T-helper 17 cell (primary cell): ENCODE data around the gene EIF3L. TPM values are rescaled to one million over a fixed set of nuclear protein-coding genes. Genes with fewer than 3 reads are reported as not detected.

ENCODE experiments used
- ATAC-seq: fragments of 150-1000 bp; cut with Tn5 transposase; 2 replicates; pipeline ENCODE4 v1.10.0; 2021; ENCODE audit warnings: mild to moderate bottlenecking, moderate library complexity
- DNase-seq, 3 donors: peaks; one replicate each; pipeline versions ENCODE4 v3.0.0 to v3.0.0-alpha.2; 2020 to 2021
- H3K9me3 ChIP-seq: one replicate; pipeline ENCODE4 v1.7.0; 2013; ENCODE audit warnings: low read length, mild to moderate bottlenecking; ENCODE audit not compliant: control insufficient read depth, poor library complexity, severe bottlenecking
- H3K27ac Mint-ChIP-seq: one replicate; pipeline ENCODE4 v1.8.0; 2022; ENCODE audit warnings: mild to moderate bottlenecking, moderate library complexity, mixed read lengths
- H3K27me3 Mint-ChIP-seq: one replicate; pipeline ENCODE4 v1.8.0; 2022; ENCODE audit warnings: mixed read lengths
- H3K36me3 Mint-ChIP-seq: one replicate; pipeline ENCODE4 v1.8.0; 2022; ENCODE audit warnings: low read depth, mixed read lengths
- H3K4me1 Mint-ChIP-seq: one replicate; pipeline ENCODE4 v1.8.0; 2022; ENCODE audit warnings: mild to moderate bottlenecking, mixed read lengths
- H3K4me3 Mint-ChIP-seq: one replicate; pipeline ENCODE4 v1.8.0; 2022; ENCODE audit warnings: mild to moderate bottlenecking, moderate library complexity, mixed read lengths
- total RNA-seq, 4 donors: library from RNA in 2 of 4; stranded (reverse) in 2 of 4; gene quantifications; one replicate each; pipeline ENCODE4 v1.2.3 and lab custom pipeline; 2022 to 2026

EIF3L gene
- total RNA-seq, 2 donors from 2014 or later, result 517 to 546 TPM

DNA sequence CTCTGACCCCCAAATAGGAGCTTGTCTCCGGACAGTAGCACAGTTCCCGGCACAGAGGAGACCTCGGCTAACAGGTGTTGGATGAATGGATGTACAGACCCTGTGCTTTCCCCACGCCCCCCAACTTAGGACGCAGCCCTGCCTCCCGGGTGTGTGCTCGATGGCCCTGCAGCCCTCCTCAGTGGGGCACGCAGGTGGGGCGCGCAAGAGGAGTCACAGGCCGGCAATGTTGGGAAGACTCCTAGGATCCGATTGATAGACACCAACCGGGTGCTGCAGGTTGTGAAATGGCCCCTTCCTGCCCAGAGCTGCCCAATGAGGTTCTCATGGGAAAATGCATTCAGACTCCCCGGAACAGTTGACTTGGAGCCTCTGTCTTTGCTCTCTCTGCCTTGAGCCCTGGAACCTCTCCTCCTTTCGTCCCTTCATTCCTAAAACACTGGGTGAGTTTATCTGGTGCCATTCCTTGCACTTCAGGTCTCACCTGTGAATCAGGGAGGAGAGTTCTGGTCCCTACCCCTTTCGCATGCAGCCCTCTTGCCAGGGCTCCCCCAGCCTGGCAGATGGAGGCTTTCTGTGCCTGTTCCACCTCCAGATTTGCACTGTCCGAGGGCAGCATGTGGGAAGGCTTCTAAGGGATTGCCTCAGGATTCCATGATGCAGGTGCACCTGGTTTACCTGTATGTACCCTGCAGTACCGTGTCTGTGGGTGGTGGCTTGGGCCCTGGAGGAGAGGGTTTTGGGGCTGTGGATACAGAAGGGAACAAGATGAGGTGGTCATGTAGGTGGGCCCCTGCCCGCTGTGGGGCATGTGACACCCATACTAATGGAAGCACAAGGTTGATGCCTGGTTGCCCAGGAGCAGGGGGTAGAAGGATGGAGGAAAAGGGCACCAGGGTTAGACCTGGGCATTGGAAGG lies 58.1 kb downstream of the EIF3L start:
- no peaks in the 10 kb centered on the region for H3K9me3 ChIP-seq
- Mint-ChIP-seq H3K27ac (peak overlapping the region; percentile 80), H3K4me1 (peaks cover 32% of the 10 kb centered on the region), H3K36me3 (no peaks in the 10 kb centered on the region), H3K27me3 (no peaks in the 10 kb centered on the region), H3K4me3 (peak overlapping the region; percentile 86)
- DNase-seq, result no peak
- ATAC-seq, result no peak

DNA sequence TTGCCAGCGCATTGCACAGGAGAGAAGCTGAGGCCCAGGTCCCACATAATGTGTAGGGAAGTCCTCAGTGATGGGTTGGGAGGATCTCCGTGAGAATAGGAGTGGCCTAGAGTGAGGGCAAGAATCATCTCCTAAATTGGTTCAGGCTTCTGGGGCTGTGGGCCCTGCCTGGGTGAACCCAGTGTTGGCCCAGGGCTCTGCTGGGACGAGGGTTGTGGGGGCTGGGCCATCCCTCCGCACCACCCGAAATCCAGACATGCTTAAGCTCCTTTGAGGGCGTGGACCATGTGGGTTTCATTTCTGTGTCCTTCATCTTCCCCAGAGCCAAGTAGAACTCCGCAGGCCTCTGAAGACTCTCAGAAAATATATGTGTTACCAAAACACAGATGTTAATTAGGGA lies 60.5 kb downstream of the EIF3L start:
- no peaks in the 10 kb centered on the region for H3K9me3 ChIP-seq
- Mint-ChIP-seq H3K36me3 (no peaks in the 10 kb centered on the region), H3K4me3 (no peak overlapping the region), H3K27ac (peak overlapping the region; percentile 21), H3K27me3 (no peaks in the 10 kb centered on the region), H3K4me1 (peaks cover 33% of the 10 kb centered on the region)
- no peak for DNase-seq
- ATAC-seq, result no peak

DNA sequence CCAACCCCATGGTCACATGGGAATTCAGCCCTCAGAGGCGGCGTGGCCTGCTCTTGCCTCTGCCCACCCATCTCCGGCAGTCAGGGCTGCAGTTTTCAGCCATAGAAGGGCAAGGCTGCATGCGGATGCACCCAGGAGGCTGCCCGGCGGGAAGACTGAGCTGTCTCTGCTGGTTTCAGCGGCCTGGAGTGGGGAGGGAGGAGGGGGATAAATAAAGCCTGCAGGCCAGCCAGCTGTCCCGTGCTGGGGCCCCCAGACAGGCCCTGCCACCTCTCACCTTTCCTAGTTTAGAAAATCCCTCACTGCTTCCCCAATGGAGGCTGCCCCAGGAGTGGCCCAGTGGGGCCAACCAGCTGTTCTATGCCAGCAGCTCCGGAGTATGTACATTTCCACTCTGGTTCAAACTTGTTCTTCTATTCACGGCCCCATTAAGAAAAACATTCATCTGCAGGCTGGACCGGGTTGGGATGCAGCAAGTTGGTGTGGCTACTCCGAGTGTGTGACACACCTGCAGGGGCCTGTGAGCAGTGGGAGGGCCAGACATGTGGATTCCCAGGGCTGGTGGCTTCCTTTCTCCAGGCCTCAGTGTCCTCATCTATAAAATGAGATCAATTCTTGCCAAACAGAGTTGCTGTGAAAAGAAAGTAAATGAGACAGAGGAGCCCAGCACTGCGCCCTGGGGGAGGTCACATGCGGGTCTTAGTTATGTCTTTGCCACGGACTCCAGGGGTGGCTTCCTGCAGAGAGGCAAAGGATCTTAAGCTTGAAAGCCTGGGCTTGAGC lies 61.9 kb downstream of the EIF3L start:
- Mint-ChIP-seq H3K4me1 (peaks cover 28% of the 10 kb centered on the region), H3K27me3 (no peaks in the 10 kb centered on the region), H3K36me3 (no peaks in the 10 kb centered on the region), H3K4me3 (no peak overlapping the region), H3K27ac (no peak overlapping the region)
- no peak for ATAC-seq
- DNase-seq, result no peak
- no peaks in the 10 kb centered on the region for H3K9me3 ChIP-seq

DNA sequence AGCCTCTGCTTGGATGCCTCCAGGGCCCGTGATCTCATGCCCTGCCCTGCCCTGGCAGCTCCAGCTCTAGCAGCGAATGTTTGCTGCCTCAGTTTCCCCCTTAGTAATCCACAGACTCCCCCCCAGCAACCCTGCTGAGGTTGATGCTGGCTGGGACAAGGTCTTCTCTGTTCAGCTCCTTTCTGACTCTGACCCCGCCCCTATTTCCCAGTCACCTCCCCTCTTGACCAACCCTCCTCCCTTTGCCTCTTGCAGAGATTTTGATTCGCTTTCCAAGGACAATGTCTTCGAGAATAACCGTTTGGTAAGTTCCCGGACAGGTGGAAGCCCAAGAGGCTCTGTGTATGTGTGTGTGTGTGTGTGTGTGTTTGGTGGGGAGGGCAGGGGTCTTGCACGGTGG lies 62.5 kb downstream of the EIF3L start:
- ATAC-seq (no peak), DNase-seq (no peak)
- Mint-ChIP-seq H3K27me3 (no peaks in the 10 kb centered on the region), H3K27ac (no peak overlapping the region), H3K4me1 (peaks cover 28% of the 10 kb centered on the region), H3K36me3 (no peaks in the 10 kb centered on the region), H3K4me3 (no peak overlapping the region)
- no peaks in the 10 kb centered on the region for H3K9me3 ChIP-seq

DNA sequence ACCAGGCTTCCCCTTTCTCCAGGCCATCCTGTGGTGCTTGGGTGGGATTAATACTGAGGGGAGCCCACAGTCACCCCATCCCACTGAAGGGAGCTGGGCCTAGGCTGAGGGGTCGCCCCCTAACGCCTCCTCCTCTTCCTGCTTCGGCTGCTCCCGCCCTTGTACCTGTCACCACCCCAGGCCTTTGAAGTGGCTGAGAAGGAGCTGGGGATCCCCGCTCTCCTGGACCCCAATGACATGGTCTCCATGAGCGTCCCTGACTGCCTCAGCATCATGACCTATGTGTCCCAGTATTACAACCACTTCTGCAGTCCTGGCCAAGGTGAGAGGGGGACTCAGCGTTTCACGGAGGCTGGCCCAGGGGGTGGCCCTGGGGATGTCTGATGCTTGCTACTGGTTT lies 63.0 kb downstream of the EIF3L start:
- no peaks in the 10 kb centered on the region for H3K36me3 Mint-ChIP-seq
- H3K4me3 Mint-ChIP-seq, result no peak overlapping the region
- peaks cover 25% of the 10 kb centered on the region for H3K4me1 Mint-ChIP-seq
- ATAC-seq (peak; percentile 55), DNase-seq (no peak)
- no peaks in the 10 kb centered on the region for H3K27me3 Mint-ChIP-seq
- H3K27ac Mint-ChIP-seq, result no peak overlapping the region
- H3K9me3 ChIP-seq, result no peaks in the 10 kb centered on the region

DNA sequence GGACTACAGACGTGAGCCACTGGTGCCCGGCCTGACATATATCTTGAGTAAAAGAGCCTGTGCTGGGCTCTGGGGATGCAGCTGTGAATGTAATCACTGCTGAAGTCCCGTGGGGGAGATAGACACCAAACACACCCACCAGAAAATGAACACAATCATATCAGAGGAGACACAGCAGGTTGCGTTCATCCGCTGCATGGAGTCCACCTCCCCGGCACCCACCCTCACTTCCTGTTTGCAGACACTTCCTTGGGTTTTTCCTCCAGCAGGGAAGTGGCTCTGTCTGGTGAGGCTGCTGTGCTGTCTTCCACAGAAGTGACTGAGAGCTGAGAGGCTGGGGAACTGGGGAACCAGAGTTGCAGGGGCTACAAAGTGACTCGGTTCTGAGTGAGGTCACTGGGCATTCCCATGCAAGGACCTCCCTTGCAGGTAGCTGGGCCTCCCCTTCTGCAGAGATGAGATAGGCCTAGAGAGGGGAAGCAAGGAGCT lies 64.1 kb downstream of the EIF3L start:
- DNase-seq, result no peak
- H3K27ac Mint-ChIP-seq, result no peak overlapping the region
- no peaks in the 10 kb centered on the region for H3K9me3 ChIP-seq
- ATAC-seq, result no peak
- no peaks in the 10 kb centered on the region for H3K36me3 Mint-ChIP-seq
- H3K4me1 Mint-ChIP-seq, result peaks cover 17% of the 10 kb centered on the region
- H3K4me3 Mint-ChIP-seq, result no peak overlapping the region
- H3K27me3 Mint-ChIP-seq, result no peaks in the 10 kb centered on the region

DNA sequence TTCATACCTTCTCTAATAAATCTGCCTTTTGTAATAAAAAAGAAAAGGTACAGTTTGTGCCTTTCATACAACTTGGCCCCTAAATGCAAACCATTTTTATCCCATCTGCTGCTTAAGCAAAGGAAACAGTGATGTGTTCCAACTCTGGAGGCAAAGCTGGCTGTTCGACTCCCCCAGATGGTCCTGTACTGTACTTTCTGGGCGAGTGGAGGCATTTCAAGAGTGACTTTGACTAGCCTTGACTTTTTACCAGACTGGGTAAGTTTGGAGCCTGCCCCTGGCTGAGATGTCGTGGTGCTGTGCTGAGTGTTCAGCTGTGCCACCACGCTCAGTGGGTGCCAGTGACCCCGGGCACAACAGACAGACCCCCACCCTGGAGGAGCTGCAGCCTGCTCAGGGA lies 67.1 kb downstream of the EIF3L start:
- no peak for DNase-seq
- peaks cover 10% of the 10 kb centered on the region for H3K4me1 Mint-ChIP-seq
- no peak overlapping the region for H3K4me3 Mint-ChIP-seq
- H3K9me3 ChIP-seq, result no peaks in the 10 kb centered on the region
- H3K36me3 Mint-ChIP-seq, result no peaks in the 10 kb centered on the region
- ATAC-seq, result no peak
- no peak overlapping the region for H3K27ac Mint-ChIP-seq
- H3K27me3 Mint-ChIP-seq, result no peaks in the 10 kb centered on the region

DNA sequence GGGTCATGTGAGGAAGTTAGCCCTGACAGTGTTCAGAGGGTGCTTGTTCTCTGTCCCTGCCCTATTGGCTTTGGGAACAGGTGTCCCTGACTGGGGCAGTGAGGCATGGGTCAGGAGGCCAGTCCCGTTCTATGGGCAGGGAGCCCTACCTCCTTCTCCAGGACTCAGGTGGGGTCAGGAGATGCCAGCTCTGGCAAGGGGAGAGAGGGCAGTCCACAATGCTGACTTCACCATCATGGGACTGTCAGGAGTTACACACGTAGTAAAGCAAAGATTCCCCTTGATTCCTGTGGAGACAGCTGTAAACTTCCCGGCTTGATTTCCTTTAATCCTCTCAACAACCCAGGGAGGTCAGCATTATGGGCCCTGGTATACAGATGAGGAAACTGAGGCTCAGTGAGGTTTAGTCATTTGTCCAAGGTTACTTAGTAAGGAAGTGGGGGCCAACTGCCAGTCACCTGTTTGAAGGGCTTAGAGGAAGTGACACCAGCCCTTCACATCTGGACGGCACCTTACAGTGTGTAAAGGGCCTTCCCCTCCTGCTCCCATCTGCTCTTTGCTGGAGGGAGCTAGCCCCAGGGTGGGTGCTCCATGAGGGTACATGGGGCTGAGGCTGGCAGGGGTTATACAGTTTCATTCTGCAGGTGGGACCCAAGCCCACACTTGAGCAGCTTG lies 68.8 kb downstream of the EIF3L start:
- peaks cover 3% of the 10 kb centered on the region for H3K4me1 Mint-ChIP-seq
- DNase-seq (no peak), ATAC-seq (no peak)
- H3K27me3 Mint-ChIP-seq, result no peaks in the 10 kb centered on the region
- no peak overlapping the region for H3K4me3 Mint-ChIP-seq
- H3K36me3 Mint-ChIP-seq, result no peaks in the 10 kb centered on the region
- no peak overlapping the region for H3K27ac Mint-ChIP-seq
- H3K9me3 ChIP-seq, result no peaks in the 10 kb centered on the region

DNA sequence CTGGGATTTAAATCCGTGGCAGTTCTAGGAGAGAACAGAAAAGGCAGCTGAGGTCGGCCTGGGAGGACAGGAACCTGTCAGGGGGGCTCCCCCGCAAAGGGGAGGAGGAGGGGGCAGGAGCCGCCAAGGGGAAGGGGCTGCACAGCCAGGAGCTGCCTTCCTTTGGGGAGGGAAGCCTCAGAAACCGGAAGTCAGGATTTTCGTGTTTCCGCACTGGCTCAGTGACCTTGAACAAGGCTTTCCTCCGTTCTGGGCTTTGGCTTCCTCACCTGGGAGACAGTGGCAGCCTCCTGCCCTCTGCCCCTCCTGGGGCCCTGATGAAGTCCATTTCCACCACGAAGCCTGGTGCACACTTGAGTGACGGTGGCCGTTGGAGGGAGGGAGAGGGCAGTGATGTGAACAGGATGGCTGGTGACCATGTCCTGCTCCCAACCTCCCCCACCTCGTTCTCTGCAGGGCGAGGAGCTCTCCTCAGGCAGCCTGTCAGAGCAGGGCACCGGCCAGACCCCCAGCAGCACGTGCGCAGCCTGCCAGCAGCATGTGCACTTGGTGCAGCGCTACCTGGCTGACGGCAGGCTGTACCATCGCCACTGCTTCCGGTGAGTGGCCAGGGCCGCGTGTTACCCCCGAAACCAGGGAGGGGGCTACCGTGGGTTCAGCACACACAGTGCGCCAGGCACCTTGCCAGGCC lies 69.5 kb downstream of the EIF3L start:
- peaks cover 3% of the 10 kb centered on the region for H3K4me1 Mint-ChIP-seq
- DNase-seq (no peak), ATAC-seq (no peak)
- no peaks in the 10 kb centered on the region for H3K27me3 Mint-ChIP-seq
- no peaks in the 10 kb centered on the region for H3K36me3 Mint-ChIP-seq
- no peak overlapping the region for H3K4me3 Mint-ChIP-seq
- H3K27ac Mint-ChIP-seq, result no peak overlapping the region
- no peaks in the 10 kb centered on the region for H3K9me3 ChIP-seq

DNA sequence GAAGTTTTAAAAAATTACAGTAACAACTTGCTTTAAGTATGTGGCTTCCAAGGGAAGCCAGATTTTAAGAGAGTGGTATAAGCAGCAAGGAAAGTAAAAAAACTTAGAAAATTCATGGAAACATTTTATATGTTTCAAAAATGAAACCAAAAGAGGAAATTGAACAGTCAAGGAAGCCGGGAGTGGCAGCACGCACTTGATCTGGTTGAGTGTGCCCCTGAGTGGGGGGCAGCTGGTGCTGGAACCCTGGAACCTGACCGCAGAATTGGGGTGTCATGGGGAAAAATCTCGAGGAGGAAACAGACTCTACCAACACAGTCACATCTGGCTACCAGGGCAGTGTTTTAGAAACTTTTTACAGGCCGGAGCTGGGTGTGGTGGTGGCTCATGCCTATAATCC lies 70.9 kb downstream of the EIF3L start:
- ATAC-seq (no peak), DNase-seq (no peak)
- H3K4me1 Mint-ChIP-seq, result peaks cover 3% of the 10 kb centered on the region
- no peak overlapping the region for H3K4me3 Mint-ChIP-seq
- no peaks in the 10 kb centered on the region for H3K9me3 ChIP-seq
- H3K27me3 Mint-ChIP-seq, result no peaks in the 10 kb centered on the region
- H3K36me3 Mint-ChIP-seq, result no peaks in the 10 kb centered on the region
- peak overlapping the region; percentile 84 for H3K27ac Mint-ChIP-seq

DNA sequence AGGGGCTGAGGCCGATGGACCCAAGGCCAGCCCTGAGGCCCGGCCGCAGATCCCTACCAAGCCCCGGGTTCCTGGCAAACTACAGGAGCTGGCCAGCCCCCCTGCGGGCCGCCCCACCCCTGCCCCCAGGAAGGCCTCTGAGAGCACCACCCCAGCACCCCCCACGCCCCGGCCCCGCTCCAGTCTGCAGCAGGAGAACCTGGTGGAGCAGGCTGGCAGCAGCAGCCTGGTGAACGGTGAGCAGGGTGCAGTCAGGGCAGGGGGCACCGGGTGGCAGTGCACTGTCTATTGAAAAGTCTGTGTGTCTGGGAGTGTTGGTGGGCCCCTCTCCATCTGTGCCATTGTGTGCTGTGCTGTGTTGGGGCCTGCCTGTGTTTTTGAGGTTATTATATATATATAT lies 73.0 kb downstream of the EIF3L start:
- H3K4me1 Mint-ChIP-seq, result peaks cover 3% of the 10 kb centered on the region
- no peak overlapping the region for H3K4me3 Mint-ChIP-seq
- no peaks in the 10 kb centered on the region for H3K9me3 ChIP-seq
- ATAC-seq (no peak), DNase-seq (no peak)
- no peak overlapping the region for H3K27ac Mint-ChIP-seq
- no peaks in the 10 kb centered on the region for H3K36me3 Mint-ChIP-seq
- H3K27me3 Mint-ChIP-seq, result no peaks in the 10 kb centered on the region

DNA sequence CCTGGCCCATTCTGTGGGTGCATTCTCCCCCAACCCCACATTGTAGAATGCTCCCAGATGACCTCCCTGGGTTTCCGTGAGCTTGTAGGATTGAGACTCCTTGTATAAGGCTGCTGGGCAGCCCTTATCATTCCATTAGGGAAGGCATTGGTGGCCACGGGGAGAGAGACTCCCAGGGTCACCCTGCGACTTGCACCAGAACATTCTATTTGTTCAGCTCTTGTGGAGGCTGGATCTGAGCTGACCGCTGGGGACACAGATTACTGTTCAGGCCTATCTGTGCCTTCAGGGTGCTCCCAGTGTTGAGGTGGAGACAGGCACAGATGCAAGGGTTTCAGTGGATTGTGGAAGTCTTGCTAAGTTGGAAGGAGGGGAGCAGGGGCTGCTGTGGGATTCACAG lies 74.7 kb downstream of the EIF3L start:
- H3K27me3 Mint-ChIP-seq, result no peaks in the 10 kb centered on the region
- ATAC-seq (no peak), DNase-seq (no peak)
- peaks cover 4% of the 10 kb centered on the region for H3K36me3 Mint-ChIP-seq
- no peaks in the 10 kb centered on the region for H3K9me3 ChIP-seq
- peaks cover 9% of the 10 kb centered on the region for H3K4me1 Mint-ChIP-seq
- H3K27ac Mint-ChIP-seq, result no peak overlapping the region
- H3K4me3 Mint-ChIP-seq, result no peak overlapping the region
